Measurements from ENCODE around the gene CATSPER3.

GRCh38 chr5:135008981-135009735, 41.5 kb downstream of the CATSPER3 start:
- no peak for TF ChIP-seq TCF7 (IDR thresholded peaks at IDR 0.05; ENCODE audit: low read depth)
- TF ChIP-seq PREB (CRISPR knock-in tag; IDR thresholded peaks at IDR 0.05) = no peak
- no peak for TF ChIP-seq PHF5A (CRISPR knock-in tag; IDR thresholded peaks at IDR 0.05; ENCODE audit: low read depth, unreplicated experiment)
- TF ChIP-seq CSRNP2 (CRISPR knock-in tag; conservative IDR thresholded peaks at IDR 0.05; ENCODE audit: low read depth) = no peak
- TF ChIP-seq ZHX2 (IDR thresholded peaks at IDR 0.05; ENCODE audit: low read depth) = no peak
- TF ChIP-seq ZHX2 (CRISPR knock-in tag; IDR thresholded peaks at IDR 0.05; ENCODE audit: borderline replicate concordance) = no peak
- TF ChIP-seq MAFK (conservative IDR thresholded peaks at IDR 0.05 in 1 of 2, IDR thresholded peaks at IDR 0.05 in 1 of 2; ENCODE audit: low read length in 2 of 2) = no peak
- no peak for TF ChIP-seq CTCF (CRISPR knock-in tag; IDR thresholded peaks at IDR 0.05)
- no peak for TF ChIP-seq NFE2L2 (IDR thresholded peaks at IDR 0.05; ENCODE audit: low read length)
- no peak for TF ChIP-seq HOXD1 (CRISPR knock-in tag; IDR thresholded peaks at IDR 0.05)
